Neural progenitor cell (in vitro differentiated cells): ENCODE results near the gene CEP131.

Experiments
- EZH2 ChIP-seq: fragments of 200-600 bp; sonication (generic); IDR thresholded peaks from 2 replicates; pipeline ENCODE4 v1.6.1; 2017; ENCODE audit warnings: antibody characterized with exemption, mild to moderate bottlenecking, moderate library complexity
- TF ChIP-seq, protein P1 (sequence below): fragments of 200-600 bp; sonication (generic); IDR thresholded peaks from 2 replicates; pipeline ENCODE4 v1.5.1; 2017; ENCODE audit warnings: antibody characterized with exemption, mild to moderate bottlenecking

DNA sequence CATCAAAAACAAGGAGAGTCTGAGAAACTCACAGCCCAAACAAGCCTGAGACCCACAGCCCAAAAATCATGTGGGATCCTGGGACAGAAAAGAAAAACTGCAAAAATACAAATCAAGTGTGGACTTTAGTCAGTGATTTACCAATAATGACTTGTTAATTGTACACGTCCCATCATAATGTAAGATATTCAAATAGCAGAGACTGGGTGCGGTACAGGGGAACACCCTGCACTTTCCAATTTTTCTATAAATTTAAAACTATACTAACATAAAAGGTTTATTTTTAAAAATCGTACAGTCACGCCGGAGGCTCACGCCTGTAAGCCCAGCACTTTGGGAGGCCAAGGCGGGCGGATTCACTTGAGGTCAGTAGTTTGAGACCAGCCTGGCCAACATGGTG, 8.8 kb downstream of the CEP131 start:
- no peak for TF ChIP-seq EZH2
- TF ChIP-seq, protein P1, sequence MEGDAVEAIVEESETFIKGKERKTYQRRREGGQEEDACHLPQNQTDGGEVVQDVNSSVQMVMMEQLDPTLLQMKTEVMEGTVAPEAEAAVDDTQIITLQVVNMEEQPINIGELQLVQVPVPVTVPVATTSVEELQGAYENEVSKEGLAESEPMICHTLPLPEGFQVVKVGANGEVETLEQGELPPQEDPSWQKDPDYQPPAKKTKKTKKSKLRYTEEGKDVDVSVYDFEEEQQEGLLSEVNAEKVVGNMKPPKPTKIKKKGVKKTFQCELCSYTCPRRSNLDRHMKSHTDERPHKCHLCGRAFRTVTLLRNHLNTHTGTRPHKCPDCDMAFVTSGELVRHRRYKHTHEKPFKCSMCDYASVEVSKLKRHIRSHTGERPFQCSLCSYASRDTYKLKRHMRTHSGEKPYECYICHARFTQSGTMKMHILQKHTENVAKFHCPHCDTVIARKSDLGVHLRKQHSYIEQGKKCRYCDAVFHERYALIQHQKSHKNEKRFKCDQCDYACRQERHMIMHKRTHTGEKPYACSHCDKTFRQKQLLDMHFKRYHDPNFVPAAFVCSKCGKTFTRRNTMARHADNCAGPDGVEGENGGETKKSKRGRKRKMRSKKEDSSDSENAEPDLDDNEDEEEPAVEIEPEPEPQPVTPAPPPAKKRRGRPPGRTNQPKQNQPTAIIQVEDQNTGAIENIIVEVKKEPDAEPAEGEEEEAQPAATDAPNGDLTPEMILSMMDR, result no peak
